Loucy (cell line): Measurements from ENCODE around the gene KCNA2.

Source experiments
- H2AFZ ChIP-seq: fragments of 200-600 bp; sonication (generic); 2 replicates; pipeline ENCODE4 v1.6.0; 2016; ENCODE audit warnings: antibody characterized with exemption, mild to moderate bottlenecking, low read length, moderate library complexity
- H3F3A ChIP-seq: fragments of 200-600 bp; 2 replicates; pipeline ENCODE4 v1.6.0; 2016; ENCODE audit warnings: antibody characterized with exemption, low read depth, mild to moderate bottlenecking
- H3K27me3 ChIP-seq: fragments of 200-600 bp; sonication (generic); 2 replicates; pipeline ENCODE4 v1.6.1; 2014; ENCODE audit warnings: low read length, mild to moderate bottlenecking; ENCODE audit not compliant: insufficient read depth, poor library complexity, severe bottlenecking
- H3K36me3 ChIP-seq: fragments of 200-600 bp; sonication (generic); 2 replicates; pipeline ENCODE4 v1.6.1; 2016; ENCODE audit warnings: low read length; ENCODE audit not compliant: insufficient read depth
- H3K4me1 ChIP-seq: fragments of 200-600 bp; sonication (generic); 2 replicates; pipeline ENCODE4 v1.5.1; 2014; ENCODE audit warnings: low read length, mild to moderate bottlenecking; ENCODE audit not compliant: insufficient read depth, poor library complexity, severe bottlenecking
- H3K4me2 ChIP-seq: fragments of 200-600 bp; sonication (generic); 2 replicates; pipeline ENCODE4 v1.6.0; 2014; ENCODE audit warnings: antibody characterized with exemption, low read length, low read depth, mild to moderate bottlenecking; ENCODE audit not compliant: poor library complexity, severe bottlenecking
- H3K4me3 ChIP-seq: fragments of 200-600 bp; sonication (generic); 2 replicates; pipeline ENCODE4 v1.5.1; 2014; ENCODE audit warnings: low read length, mild to moderate bottlenecking, mixed read lengths; ENCODE audit not compliant: poor library complexity, severe bottlenecking
- H3K79me2 ChIP-seq: fragments of 200-600 bp; sonication (generic); 2 replicates; pipeline ENCODE4 v1.6.1; 2014; ENCODE audit warnings: low read length; ENCODE audit not compliant: insufficient read depth
- H3K9ac ChIP-seq: fragments of 200-600 bp; sonication (generic); 2 replicates; pipeline ENCODE4 v1.6.0; 2014; ENCODE audit warnings: mild to moderate bottlenecking, low read depth, low read length, moderate library complexity; ENCODE audit not compliant: poor library complexity, severe bottlenecking
- H3K9me2 ChIP-seq: fragments of 200-600 bp; sonication (generic); replicated peaks from 2 replicates; pipeline ENCODE4 v1.6.1; 2016; ENCODE audit warnings: low read depth, low read length, mixed read lengths
- H3K9me3 ChIP-seq: fragments of 200-600 bp; sonication (generic); 2 replicates; pipeline ENCODE4 v1.6.1; 2014; ENCODE audit warnings: mild to moderate bottlenecking, antibody characterized with exemption, low read length, low read depth; ENCODE audit not compliant: insufficient read depth
- H4K20me1 ChIP-seq: fragments of 200-600 bp; sonication (generic); 2 replicates; pipeline ENCODE4 v1.6.0; 2014; ENCODE audit warnings: antibody characterized with exemption, low read length, mild to moderate bottlenecking; ENCODE audit not compliant: insufficient read depth, poor library complexity, severe bottlenecking
- EZH2phosphoT487 ChIP-seq: fragments of 200-600 bp; IDR thresholded peaks from 2 replicates; pipeline ENCODE4 v1.6.1; 2018; ENCODE audit warnings: antibody characterized with exemption, mild to moderate bottlenecking, moderate library complexity, borderline replicate concordance
- TF ChIP-seq, protein P1 (sequence below): fragments of 200-600 bp; sonication (generic); conservative IDR thresholded peaks from 2 replicates; pipeline ENCODE4 v1.5.1; 2014; ENCODE audit warnings: mild to moderate bottlenecking, antibody characterized with exemption, low read length

KCNA2 gene

DNA sequence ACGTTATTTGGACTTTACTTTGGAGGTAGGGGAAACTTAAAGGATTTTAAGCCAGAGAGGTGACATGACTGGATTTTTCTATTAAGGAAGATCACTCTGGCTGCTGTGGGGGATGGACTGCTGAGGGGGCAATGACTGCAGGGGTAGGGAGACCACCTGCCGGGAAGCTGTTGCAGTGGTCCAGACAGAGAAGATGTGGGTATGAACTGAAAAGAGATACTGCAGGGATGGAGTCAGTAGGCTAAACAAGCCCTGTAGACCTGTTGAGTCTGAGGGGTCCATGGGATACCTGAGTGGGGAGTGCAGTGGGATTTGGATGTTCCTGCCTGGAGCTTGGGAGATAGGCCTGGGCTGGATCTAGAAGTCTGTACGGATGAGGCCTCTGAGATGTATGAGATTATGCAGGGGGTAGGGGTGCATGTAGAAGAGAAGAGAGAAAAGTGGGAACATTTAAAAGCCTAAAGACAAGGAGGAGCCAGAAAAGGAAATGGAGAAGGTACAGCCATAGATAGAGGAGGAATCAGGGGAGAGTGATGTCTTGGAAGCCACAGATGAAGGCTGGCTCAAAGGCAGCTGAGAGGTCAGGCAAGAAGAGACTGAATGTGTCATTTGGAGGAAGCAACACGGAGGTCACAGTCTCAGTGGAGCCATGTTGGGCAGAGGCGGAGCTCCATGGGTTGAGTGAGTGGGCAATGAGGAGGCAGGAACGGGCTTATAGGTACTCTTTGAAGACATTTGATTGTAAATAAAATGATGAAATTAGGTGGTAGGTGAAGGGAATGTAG, 25.9 kb upstream of the KCNA2 start:
- Histone ChIP-seq H3K79me2 (no peaks in the 10 kb centered on the region), H3F3A (no peaks in the 10 kb centered on the region), H3K4me3 (peak overlapping the region; percentile 56)

DNA sequence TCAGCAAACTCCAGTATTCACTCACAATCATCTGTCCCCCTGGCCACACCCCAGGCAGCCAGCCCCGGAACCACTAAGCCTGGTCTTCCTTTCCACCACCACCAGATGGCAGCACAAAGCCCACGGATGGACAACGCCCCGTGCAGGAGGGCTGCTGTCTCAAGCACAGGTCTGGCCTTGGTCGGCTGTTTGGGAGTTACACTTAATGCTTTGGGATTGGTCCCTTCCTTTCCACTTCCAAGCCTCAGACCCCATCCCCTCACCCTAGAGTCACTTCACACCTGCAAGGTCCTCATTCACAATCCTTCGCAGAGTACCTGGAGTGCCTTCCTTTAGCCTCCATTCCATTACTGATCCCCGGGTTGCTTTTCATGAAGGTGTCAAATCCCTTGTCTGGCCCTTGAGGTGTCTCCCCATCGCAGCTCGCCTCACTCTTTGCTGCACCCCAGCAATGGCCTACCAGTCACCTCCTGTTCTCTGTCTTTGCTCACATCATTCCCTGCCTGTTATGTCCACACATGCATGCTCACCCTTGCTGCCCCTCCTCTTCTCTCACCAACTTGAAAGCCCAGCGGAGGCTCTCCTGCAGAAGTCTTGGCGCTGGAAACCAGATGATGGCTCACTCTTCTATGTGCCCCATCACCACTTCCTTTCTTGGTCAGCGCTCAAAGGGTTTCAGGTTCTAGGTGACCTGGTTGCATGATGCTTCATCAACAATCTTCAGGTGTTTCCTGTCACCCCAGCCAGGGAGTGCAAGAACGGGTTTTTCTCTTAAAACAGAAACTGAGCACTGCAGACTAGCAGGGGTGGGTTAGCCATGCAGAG, 24.9 kb upstream of the KCNA2 start:
- peak overlapping the region; percentile 79 for H3K4me2 ChIP-seq
- no peaks in the 10 kb centered on the region for H3F3A ChIP-seq
- TF ChIP-seq, protein P1, sequence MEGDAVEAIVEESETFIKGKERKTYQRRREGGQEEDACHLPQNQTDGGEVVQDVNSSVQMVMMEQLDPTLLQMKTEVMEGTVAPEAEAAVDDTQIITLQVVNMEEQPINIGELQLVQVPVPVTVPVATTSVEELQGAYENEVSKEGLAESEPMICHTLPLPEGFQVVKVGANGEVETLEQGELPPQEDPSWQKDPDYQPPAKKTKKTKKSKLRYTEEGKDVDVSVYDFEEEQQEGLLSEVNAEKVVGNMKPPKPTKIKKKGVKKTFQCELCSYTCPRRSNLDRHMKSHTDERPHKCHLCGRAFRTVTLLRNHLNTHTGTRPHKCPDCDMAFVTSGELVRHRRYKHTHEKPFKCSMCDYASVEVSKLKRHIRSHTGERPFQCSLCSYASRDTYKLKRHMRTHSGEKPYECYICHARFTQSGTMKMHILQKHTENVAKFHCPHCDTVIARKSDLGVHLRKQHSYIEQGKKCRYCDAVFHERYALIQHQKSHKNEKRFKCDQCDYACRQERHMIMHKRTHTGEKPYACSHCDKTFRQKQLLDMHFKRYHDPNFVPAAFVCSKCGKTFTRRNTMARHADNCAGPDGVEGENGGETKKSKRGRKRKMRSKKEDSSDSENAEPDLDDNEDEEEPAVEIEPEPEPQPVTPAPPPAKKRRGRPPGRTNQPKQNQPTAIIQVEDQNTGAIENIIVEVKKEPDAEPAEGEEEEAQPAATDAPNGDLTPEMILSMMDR: peak; percentile 88
- TF ChIP-seq EZH2phosphoT487: no peak
- H3K36me3 ChIP-seq: no peaks in the 10 kb centered on the region
- H3K4me1 ChIP-seq: peaks cover 15% of the 10 kb centered on the region
- peak overlapping the region; percentile 56 for H3K4me3 ChIP-seq
- no peaks in the 10 kb centered on the region for H3K27me3 ChIP-seq
- H3K79me2 ChIP-seq: no peaks in the 10 kb centered on the region
- no peaks in the 10 kb centered on the region for H3K9me3 ChIP-seq
- H4K20me1 ChIP-seq: no peaks in the 10 kb centered on the region
- peak overlapping the region; percentile 37; the same call in 1 of the 2 replicates for H2AFZ ChIP-seq
- no peaks in the 10 kb centered on the region for H3K9me2 ChIP-seq
- H3K9ac ChIP-seq: peak overlapping the region; percentile 43

More for the DNA sequence above, 25.9 kb upstream of the KCNA2 start:
- Histone ChIP-seq H3K9ac (no peak overlapping the region), H3K4me1 (peaks cover 15% of the 10 kb centered on the region), H3K9me2 (no peaks in the 10 kb centered on the region), H3K27me3 (no peaks in the 10 kb centered on the region), H3K9me3 (no peaks in the 10 kb centered on the region), H4K20me1 (no peaks in the 10 kb centered on the region), H3K36me3 (no peaks in the 10 kb centered on the region), H3K4me2 (peak overlapping the region; percentile 79), H2AFZ (no peak overlapping the region)
- no peak for TF ChIP-seq EZH2phosphoT487
- TF ChIP-seq, protein P1: no peak

DNA sequence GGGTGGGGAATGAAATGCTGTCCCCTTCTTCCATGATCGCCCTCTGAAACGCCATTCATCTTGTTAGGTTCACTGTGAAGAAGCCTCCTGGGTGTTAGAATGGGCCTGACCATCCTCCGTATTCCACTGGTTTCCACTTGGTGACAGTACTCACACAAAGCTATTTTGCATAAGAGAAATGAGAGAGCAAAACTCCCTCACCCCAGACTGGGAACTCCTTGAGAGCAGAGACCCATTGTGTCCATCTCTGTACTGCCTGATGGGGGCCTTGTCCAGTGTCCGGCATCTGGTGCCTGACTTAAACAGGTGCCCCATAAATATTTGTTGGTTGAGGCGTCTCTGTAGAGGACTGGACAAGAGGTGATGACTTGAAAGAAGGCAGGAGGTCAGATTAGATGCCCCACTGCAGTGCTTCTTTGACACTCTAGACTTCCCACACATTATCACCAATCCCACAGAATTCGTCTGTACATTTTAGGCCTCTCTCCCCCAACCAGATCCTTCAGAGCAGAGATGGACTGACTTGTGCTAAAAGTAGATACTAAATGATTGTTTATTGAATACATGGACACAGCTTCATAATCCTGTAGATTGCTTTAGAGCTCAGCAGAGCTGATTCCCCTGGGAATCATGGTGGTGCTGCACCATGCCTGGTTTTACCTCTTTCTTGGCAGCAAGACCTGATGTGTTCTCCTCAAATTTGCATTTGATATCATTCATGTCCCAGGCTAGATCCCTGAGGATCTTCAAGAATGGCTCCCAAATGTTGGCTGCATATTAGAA, 22.4 kb upstream of the KCNA2 start:
- H3F3A ChIP-seq: no peaks in the 10 kb centered on the region
- H3K79me2 ChIP-seq: no peaks in the 10 kb centered on the region
- H3K4me2 ChIP-seq: no peak overlapping the region
- H3K4me3 ChIP-seq: no peak overlapping the region
- H2AFZ ChIP-seq: no peak overlapping the region
- no peak overlapping the region for H3K9ac ChIP-seq
- H3K9me3 ChIP-seq: no peaks in the 10 kb centered on the region
- H3K9me2 ChIP-seq: no peaks in the 10 kb centered on the region
- H3K4me1 ChIP-seq: peaks cover 15% of the 10 kb centered on the region
- TF ChIP-seq EZH2phosphoT487: no peak
- TF ChIP-seq, protein P1: no peak
- H4K20me1 ChIP-seq: no peaks in the 10 kb centered on the region
- H3K36me3 ChIP-seq: no peaks in the 10 kb centered on the region
- no peaks in the 10 kb centered on the region for H3K27me3 ChIP-seq
